HL-60 (cell line): Measurements from ENCODE around the gene CDYL2.

Experiments
- DNase-seq, 2 experiments: peaks; one replicate each; pipeline ENCODE4 v3.0.0-alpha.2; 2010 to 2020; ENCODE audit warnings: low read depth in 1 of 2, low spot score in 1 of 2
- H3K27ac ChIP-seq: fragments of 250-450 bp; sonication (Bioruptor Pico); replicated peaks from 2 replicates; pipeline ENCODE4 v1.5.1; 2020; ENCODE audit warnings: mild to moderate bottlenecking, moderate library complexity
- H3K27me3 ChIP-seq: fragments of 250-450 bp; sonication (Bioruptor Pico); 2 replicates; pipeline ENCODE4 v1.5.1; 2021; ENCODE audit warnings: mild to moderate bottlenecking, moderate library complexity; ENCODE audit not compliant: insufficient read depth, poor library complexity, severe bottlenecking
- H3K4me3 ChIP-seq: replicated peaks from 2 replicates; pipeline ENCODE4 v1.5.1; 2011; ENCODE audit warnings: mild to moderate bottlenecking, control low read depth, low read length; ENCODE audit not compliant: insufficient read depth
- GABPA ChIP-seq: IDR thresholded peaks from 2 replicates; pipeline ENCODE4 v1.6.1; 2012; ENCODE audit warnings: low read depth
- POLR2AphosphoS5 ChIP-seq: IDR thresholded peaks from 2 replicates; pipeline ENCODE4 v1.6.1; 2012; ENCODE audit warnings: low read depth
- SPI1 ChIP-seq: IDR thresholded peaks from 2 replicates; pipeline ENCODE4 v1.6.1; 2012; ENCODE audit warnings: low read depth, mild to moderate bottlenecking, borderline replicate concordance
- TF ChIP-seq, protein P1 (sequence below): IDR thresholded peaks from one replicate; pipeline ENCODE4 v1.5.1; 2011; ENCODE audit warnings: low read length, control low read depth, inconsistent platforms; ENCODE audit not compliant: insufficient read depth
- TF ChIP-seq, protein P2 (sequence below): IDR thresholded peaks from 2 replicates; pipeline ENCODE4 v1.6.1; 2012; ENCODE audit warnings: low read depth; ENCODE audit not compliant: insufficient replicate concordance

Gene CDYL2

DNA sequence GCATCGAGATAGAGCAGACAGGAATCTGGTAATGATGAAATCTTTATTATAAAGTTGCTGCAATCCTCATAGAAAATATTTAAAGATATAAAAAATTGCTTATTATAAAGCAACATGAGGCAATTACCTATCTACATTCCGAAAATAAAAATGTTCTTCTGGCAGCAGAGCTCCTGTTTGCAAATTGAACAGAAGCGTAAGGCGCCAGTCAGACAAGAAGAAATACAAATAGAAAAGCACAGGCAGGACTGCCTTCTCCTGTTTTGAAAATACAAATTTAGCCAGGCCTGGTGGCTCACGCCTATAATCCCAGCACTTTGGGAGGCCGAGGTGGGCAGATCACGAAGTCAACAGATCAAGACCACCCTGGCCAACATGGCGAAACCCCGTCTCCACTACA lies 95.6 kb downstream of the CDYL2 start:
- TF ChIP-seq POLR2AphosphoS5 (no peak), GABPA (no peak), SPI1 (no peak)
- TF ChIP-seq, protein P1, sequence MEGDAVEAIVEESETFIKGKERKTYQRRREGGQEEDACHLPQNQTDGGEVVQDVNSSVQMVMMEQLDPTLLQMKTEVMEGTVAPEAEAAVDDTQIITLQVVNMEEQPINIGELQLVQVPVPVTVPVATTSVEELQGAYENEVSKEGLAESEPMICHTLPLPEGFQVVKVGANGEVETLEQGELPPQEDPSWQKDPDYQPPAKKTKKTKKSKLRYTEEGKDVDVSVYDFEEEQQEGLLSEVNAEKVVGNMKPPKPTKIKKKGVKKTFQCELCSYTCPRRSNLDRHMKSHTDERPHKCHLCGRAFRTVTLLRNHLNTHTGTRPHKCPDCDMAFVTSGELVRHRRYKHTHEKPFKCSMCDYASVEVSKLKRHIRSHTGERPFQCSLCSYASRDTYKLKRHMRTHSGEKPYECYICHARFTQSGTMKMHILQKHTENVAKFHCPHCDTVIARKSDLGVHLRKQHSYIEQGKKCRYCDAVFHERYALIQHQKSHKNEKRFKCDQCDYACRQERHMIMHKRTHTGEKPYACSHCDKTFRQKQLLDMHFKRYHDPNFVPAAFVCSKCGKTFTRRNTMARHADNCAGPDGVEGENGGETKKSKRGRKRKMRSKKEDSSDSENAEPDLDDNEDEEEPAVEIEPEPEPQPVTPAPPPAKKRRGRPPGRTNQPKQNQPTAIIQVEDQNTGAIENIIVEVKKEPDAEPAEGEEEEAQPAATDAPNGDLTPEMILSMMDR, result no peak
- TF ChIP-seq, protein P2, sequence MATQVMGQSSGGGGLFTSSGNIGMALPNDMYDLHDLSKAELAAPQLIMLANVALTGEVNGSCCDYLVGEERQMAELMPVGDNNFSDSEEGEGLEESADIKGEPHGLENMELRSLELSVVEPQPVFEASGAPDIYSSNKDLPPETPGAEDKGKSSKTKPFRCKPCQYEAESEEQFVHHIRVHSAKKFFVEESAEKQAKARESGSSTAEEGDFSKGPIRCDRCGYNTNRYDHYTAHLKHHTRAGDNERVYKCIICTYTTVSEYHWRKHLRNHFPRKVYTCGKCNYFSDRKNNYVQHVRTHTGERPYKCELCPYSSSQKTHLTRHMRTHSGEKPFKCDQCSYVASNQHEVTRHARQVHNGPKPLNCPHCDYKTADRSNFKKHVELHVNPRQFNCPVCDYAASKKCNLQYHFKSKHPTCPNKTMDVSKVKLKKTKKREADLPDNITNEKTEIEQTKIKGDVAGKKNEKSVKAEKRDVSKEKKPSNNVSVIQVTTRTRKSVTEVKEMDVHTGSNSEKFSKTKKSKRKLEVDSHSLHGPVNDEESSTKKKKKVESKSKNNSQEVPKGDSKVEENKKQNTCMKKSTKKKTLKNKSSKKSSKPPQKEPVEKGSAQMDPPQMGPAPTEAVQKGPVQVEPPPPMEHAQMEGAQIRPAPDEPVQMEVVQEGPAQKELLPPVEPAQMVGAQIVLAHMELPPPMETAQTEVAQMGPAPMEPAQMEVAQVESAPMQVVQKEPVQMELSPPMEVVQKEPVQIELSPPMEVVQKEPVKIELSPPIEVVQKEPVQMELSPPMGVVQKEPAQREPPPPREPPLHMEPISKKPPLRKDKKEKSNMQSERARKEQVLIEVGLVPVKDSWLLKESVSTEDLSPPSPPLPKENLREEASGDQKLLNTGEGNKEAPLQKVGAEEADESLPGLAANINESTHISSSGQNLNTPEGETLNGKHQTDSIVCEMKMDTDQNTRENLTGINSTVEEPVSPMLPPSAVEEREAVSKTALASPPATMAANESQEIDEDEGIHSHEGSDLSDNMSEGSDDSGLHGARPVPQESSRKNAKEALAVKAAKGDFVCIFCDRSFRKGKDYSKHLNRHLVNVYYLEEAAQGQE, result no peak
- Histone ChIP-seq H3K27me3 (no peaks in the 10 kb centered on the region), H3K4me3 (no peak overlapping the region), H3K27ac (no peak overlapping the region)
- DNase-seq, result no peak

DNA sequence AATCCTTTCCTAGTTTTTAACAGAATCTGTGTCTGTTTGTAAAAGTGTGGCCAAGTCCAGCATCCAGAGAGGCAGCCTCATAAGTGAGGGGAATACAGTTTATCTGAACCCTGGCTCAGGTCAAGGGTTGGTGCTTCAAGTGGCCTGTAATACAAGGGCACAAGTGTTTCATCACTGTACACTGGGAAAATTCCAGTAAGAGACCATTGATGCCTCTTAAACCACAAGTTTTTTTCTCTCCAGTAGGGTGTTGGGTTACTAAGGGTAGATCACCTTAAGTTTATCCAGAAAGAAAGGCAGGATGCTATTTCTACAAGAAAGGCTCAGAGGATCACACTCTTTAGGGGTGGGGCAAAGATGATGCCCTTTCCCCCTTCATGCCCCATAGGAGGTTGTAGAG lies 96.7 kb downstream of the CDYL2 start:
- H3K4me3 ChIP-seq, result no peak overlapping the region
- no peaks in the 10 kb centered on the region for H3K27me3 ChIP-seq
- DNase-seq, result no peak
- TF ChIP-seq SPI1, result no peak
- no peak overlapping the region for H3K27ac ChIP-seq

DNA sequence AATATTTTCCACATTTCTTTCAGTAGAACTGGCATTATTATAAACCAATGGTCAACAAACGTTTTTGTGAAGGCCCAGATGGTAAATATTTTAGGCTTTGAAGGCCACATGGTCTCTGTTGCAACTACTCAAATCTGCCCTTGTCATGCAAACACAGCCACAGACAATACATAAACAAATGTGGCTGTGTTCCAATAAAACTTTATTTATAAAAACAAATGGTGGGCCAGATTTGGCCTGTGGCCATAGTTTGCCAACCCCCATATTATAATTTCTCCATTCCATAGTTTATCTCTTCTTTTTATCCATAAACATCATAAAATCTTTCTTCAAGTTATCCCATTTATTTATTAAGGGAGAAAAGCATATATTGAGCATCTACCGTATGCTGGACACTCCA lies 98.8 kb downstream of the CDYL2 start:
- Histone ChIP-seq H3K27ac (no peak overlapping the region), H3K27me3 (no peaks in the 10 kb centered on the region), H3K4me3 (no peak overlapping the region)
- TF ChIP-seq POLR2AphosphoS5 (no peak), GABPA (no peak), SPI1 (no peak)
- TF ChIP-seq, protein P2, result no peak
- TF ChIP-seq, protein P1, result no peak
- no peak for DNase-seq

DNA sequence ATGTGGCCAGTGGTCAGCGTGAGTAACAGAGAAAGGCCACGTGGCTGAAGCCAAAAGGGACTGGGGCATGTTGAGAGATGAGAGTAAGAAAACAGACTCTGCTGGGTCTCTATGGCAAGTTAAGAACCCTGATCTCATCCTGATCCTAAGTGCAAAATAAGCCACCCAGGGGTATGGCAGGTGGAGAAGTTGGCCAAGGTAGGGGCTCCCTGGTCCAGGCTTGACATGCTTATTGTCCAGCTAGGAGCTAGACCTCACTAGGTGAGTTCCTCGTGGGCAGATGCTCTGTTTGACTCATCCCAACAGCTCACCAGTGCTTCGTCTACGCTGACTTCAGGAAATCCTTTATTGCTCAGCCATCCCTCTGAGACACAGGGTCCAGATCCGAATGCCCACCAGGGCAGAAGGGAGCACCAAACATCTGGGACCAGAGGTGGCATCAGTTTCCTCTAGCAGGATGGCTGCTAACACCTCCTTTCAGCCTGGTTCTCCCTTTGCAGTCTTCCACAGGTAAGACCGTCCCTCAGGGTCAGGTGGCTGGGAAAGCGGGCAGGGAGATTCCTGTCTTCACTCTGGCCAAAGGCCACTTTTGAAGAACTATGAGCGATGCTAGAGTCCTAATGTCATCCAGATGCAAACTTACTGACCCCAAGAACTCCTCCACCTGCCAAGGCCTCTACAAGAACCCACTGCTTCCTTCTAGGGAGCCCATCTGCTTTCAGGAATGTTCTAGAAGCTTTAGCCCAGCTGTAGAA lies 99.5 kb downstream of the CDYL2 start:
- TF ChIP-seq, protein P1, result no peak
- Histone ChIP-seq H3K27ac (no peak overlapping the region), H3K27me3 (no peaks in the 10 kb centered on the region), H3K4me3 (no peak overlapping the region)
- DNase-seq, result no peak
